Effector CD8-positive, alpha-beta T cell (primary cell): ENCODE measurements around the gene SSC5D.

Source experiments
- DNase-seq: peaks from one replicate; lab custom pipeline; 2025; lab: John Stamatoyannopoulos, UW

Gene SSC5D

DNA sequence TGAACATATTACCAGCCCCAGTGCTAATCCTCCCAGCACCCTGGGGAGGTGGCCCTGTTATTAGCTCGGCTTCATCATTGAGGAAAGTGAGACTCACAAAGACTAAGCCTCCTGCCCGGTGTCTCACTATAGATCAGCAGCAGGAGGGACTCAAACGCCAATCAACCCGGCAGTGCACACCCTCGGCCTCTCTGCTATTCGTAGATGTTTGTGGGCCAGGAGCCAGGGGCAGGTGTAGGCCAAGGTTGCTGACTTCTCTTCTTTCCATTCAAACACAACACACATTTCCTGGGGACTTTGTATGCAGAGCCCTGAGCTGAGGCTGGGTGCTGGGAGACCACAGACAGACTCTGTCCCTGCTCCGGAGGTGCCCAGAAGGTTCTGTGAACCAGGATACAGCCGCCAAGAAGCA is 66.5 kb downstream of the SSC5D start:
- DNase-seq, result no peak

- no peak for DNase-seq
Measured at GRCh38 chr19:55559684-55560083, 71.4 kb downstream of the SSC5D start.

- no peak for DNase-seq
Measured at GRCh38 chr19:55563261-55563690, 75.0 kb downstream of the SSC5D start.

DNA sequence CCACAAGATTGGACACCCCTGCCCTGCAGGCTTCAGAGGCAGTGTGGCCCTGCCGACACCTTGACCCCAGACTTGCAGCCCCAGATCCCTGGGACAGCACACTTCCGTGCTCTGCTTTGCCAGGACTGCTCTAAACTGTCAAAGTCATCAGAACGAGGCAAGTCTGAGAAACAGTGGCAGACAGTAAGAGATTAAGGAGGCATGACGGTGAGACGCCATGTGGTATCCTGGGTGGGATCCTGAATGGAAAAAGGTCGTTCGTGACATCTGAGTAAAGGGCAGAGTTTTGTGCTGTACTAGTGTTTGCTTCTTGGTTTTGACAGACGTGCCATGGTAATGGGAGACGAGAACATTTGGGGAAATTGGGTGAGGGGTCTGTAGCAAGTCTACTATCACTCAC is 78.6 kb downstream of the SSC5D start:
- DNase-seq, result no peak

DNA sequence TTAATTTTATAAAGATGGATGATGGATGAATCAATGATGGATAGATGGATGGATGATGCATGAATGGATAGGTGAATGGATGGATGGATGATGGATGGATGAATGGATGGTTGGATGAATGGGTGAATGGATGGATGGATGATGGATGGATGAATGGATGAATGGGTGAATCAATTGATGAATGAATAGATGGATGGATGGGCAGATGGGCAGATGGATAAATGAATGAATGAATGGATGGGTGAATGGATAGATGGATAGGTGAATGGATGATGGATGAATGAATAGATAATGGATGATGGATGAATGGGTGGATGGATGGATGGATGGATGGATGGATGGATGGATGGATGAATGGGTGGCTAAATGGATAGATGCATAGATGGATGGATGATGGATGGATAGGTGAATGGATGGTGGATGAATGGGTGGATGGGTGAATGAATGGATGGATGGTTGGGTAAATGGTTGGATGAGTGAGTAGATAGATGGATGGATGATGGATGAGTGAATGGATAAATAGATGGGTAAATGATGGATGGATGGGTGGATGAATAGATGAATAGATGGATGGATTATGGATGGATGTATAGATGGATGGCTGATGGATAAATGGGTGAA is 79.6 kb downstream of the SSC5D start:
- no peak for DNase-seq
